ENCODE results near the gene TMEM250. TPM values are rescaled to one million over a fixed set of nuclear protein-coding genes. Genes with fewer than 3 reads are reported as not detected.

The TMEM250 gene
- total and polyA plus RNA-seq, 10 donors = 10.7 to 31.3 (median 25.8) TPM

- H3K36me3 ChIP-seq = peaks cover 0 to 20% (median 19%) of the 10 kb centered on the region in 6 donors
Observed at GRCh38 chr9:136119883-136120393, 1.3 kb upstream of the TMEM250 start.

GRCh38 chr9:136119061-136119882 is 597 bp upstream of the TMEM250 start:
- no peak for DNase-seq
- 3 to 8% (median 4%) methylated on average over 14 to 64 of the region's 64 CpGs for WGBS, 5 donors
- intact Hi-C loops (cut with DNase I; ENCODE audit: low total_unique reads) = no loop called here
- Histone ChIP-seq H3K4me1 (peaks cover 22 to 64% (median 46%) of the 10 kb centered on the region in 6 donors), H3K27ac (peak overlapping the region; percentile 89 to 98 (median 95)), H3K27me3 (replicated peaks in 1 of 7) (no peaks in the 10 kb centered on the region), H3K36me3 (peaks cover 0 to 26% (median 24%) of the 10 kb centered on the region in 6 donors), H3K4me3 (peak overlapping the region; percentile 62 to 97 (median 92)), H3K9me3 (no peaks in the 10 kb centered on the region)
- TF ChIP-seq CTCF (IDR thresholded peaks at IDR 0.05 in 8 of 11, conservative IDR thresholded peaks at IDR 0.05 in 3 of 11) = peak in 1 of 11 experiments; percentile 26
- no peak for TF ChIP-seq POLR2AphosphoS5 (IDR thresholded peaks at IDR 0.05)
- peak in 2 of 3 donors; percentile 51 to 73 for TF ChIP-seq POLR2A (IDR thresholded peaks at IDR 0.05)

More at GRCh38 chr9:136119883-136120393, 1.3 kb upstream of the TMEM250 start:
- Histone ChIP-seq H3K27me3 (replicated peaks in 1 of 7) (peaks cover 0 to 5% (median 0%) of the 10 kb centered on the region in 7 donors), H3K27ac (peak overlapping the region; percentile 89 to 98 (median 95)), H3K9me3 (no peaks in the 10 kb centered on the region), H3K4me1 (peaks cover 22 to 64% (median 46%) of the 10 kb centered on the region in 6 donors), H3K4me3 (peak overlapping the region in 7 of 8 donors; percentile 62 to 97 (median 93))
- no peak for TF ChIP-seq CTCF (IDR thresholded peaks at IDR 0.05 in 8 of 11, conservative IDR thresholded peaks at IDR 0.05 in 3 of 11)
- TF ChIP-seq POLR2A (IDR thresholded peaks at IDR 0.05) = no peak
- TF ChIP-seq POLR2AphosphoS5 (IDR thresholded peaks at IDR 0.05) = no peak
- no peak for DNase-seq
- WGBS, 5 donors = 75 to 81% (median 77%) methylated on average over 11 of the region's 11 CpGs
- intact Hi-C loops (cut with DNase I; ENCODE audit: low total_unique reads) = loop anchor here (5.0 to 10.0 kb wide), 2 partner anchors 33 to 515 kb away; no protein-coding TSS in a partner anchor

GRCh38 chr9:136117916-136118319 is 757 bp downstream of the TMEM250 start:
- H3K4me3 ChIP-seq = peak overlapping the region; percentile 62 to 97 (median 92)
- no peak for TF ChIP-seq CTCF (IDR thresholded peaks at IDR 0.05 in 8 of 11, conservative IDR thresholded peaks at IDR 0.05 in 3 of 11)
- TF ChIP-seq POLR2A (IDR thresholded peaks at IDR 0.05) = no peak
- TF ChIP-seq POLR2AphosphoS5 (IDR thresholded peaks at IDR 0.05) = no peak
- peaks cover 20 to 72% (median 44%) of the 10 kb centered on the region in 6 donors for H3K4me1 ChIP-seq
- H3K27ac ChIP-seq = peak overlapping the region; percentile 89 to 98 (median 95)
- WGBS, 5 donors = 0 to 1% (median 1%) methylated on average over 3 to 36 of the region's 36 CpGs
- H3K27me3 ChIP-seq (replicated peaks in 1 of 7) = no peaks in the 10 kb centered on the region
- peaks cover 0 to 32% (median 24%) of the 10 kb centered on the region in 6 donors for H3K36me3 ChIP-seq
- no peak for DNase-seq
- no peaks in the 10 kb centered on the region for H3K9me3 ChIP-seq
- intact Hi-C loops (cut with DNase I; ENCODE audit: low total_unique reads) = no loop called here
